Posterior cingulate gyrus (tissue), 11 donors: ENCODE results near the gene SCN11A.
A peak's percentile ranks its signal among the peaks of the same experiment; 100 is the strongest.
"Not testable (repeated sequence)": the region's sequence is repeated elsewhere in the genome, so short reads cannot be mapped to it uniquely, and the experiment has no call there.

Experiments used
- DNase-seq, 10 donors: peaks; one replicate each; pipeline versions ENCODE4 v3.0.0 to v3.0.0-alpha.2; 2020 to 2021; ENCODE audit warnings: mixed read lengths in 3 of 10
- intact Hi-C: fragments of 100-400 bp; cut with DNase I; formaldehyde crosslinking; loops from one replicate; pipeline ENCODE4 v1.15.1; 2023

The SCN11A gene

GRCh38 chr3:39068556-39068955 is 16.8 kb upstream of the SCN11A start:
- intact Hi-C loops: no loop called here
- DNase-seq: no peak

GRCh38 chr3:39067286-39067685 is 15.5 kb upstream of the SCN11A start:
- no peak for DNase-seq
- intact Hi-C loops: no loop called here

GRCh38 chr3:39065197-39065596 is 13.5 kb upstream of the SCN11A start:
- peak in 3 of 10 donors; percentile 11 to 14 (median 14) for DNase-seq
- intact Hi-C loops: no loop called here

- intact Hi-C loops: no loop called here
- no peak for DNase-seq
These were observed 12.9 kb upstream of the SCN11A start for GRCh38 chr3:39064646-39065045.

- DNase-seq: no peak
- intact Hi-C loops: no loop called here
These were observed 11.4 kb upstream of the SCN11A start for GRCh38 chr3:39063143-39063542.

- intact Hi-C loops: no loop called here
- DNase-seq: no peak
These were observed 10.4 kb upstream of the SCN11A start for GRCh38 chr3:39062180-39062579.

- DNase-seq, intact Hi-C loops: not testable (repeated sequence)
These were observed 9.5 kb upstream of the SCN11A start for GRCh38 chr3:39061228-39061627.

GRCh38 chr3:39056151-39056550 is 4.4 kb upstream of the SCN11A start:
- intact Hi-C loops: no loop called here
- no peak for DNase-seq

GRCh38 chr3:39053696-39054095 is 2.0 kb upstream of the SCN11A start:
- intact Hi-C loops: loop anchor here (5.0 kb wide), 1 partner anchor 54 kb away; the partner anchor contains the start of genes GORASP1 and TTC21A
- no peak for DNase-seq

GRCh38 chr3:39052583-39052982 is 839 bp upstream of the SCN11A start:
- no peak for DNase-seq
- intact Hi-C loops: loop anchor here (5.0 kb wide), 1 partner anchor 55 kb away; the partner anchor contains the start of genes GORASP1 and TTC21A

GRCh38 chr3:39050029-39050428 is 1.7 kb downstream of the SCN11A start:
- intact Hi-C loops: loop anchor here (5.0 kb wide), 1 partner anchor 57 kb away; the partner anchor contains the start of genes GORASP1 and TTC21A
- DNase-seq: no peak

- DNase-seq: no peak
- intact Hi-C loops: no loop called here
These were observed 13.6 kb downstream of the SCN11A start for GRCh38 chr3:39038165-39038564.

GRCh38 chr3:39029556-39029955 is 22.2 kb downstream of the SCN11A start:
- intact Hi-C loops: no loop called here
- DNase-seq: no peak

- intact Hi-C loops: no loop called here
- no peak for DNase-seq
These were observed 23.2 kb downstream of the SCN11A start for GRCh38 chr3:39028546-39028945.

- no peak for DNase-seq
- intact Hi-C loops: no loop called here
These were observed 26.3 kb downstream of the SCN11A start for GRCh38 chr3:39025222-39025970.

- no peak for DNase-seq
- intact Hi-C loops: no loop called here
These were observed 27.2 kb downstream of the SCN11A start for GRCh38 chr3:39024497-39024896.

GRCh38 chr3:39022286-39022630 is 29.5 kb downstream of the SCN11A start:
- no peak for DNase-seq
- intact Hi-C loops: no loop called here

- no peak for DNase-seq
- intact Hi-C loops: no loop called here
These were observed 30.1 kb downstream of the SCN11A start for GRCh38 chr3:39021465-39022285.

GRCh38 chr3:39021029-39021428 is 30.7 kb downstream of the SCN11A start:
- DNase-seq: no peak
- intact Hi-C loops: no loop called here

GRCh38 chr3:39019299-39019698 is 32.4 kb downstream of the SCN11A start:
- intact Hi-C loops: no loop called here
- DNase-seq: no peak

GRCh38 chr3:39015418-39015817 is 36.3 kb downstream of the SCN11A start:
- intact Hi-C loops: no loop called here
- DNase-seq: no peak
